OCI-LY3 (cell line): Measurements from ENCODE around the gene LDLRAD4.

Experiments used
- H2AFZ ChIP-seq: fragments of 200-600, 300-600 bp; shearing (Covaris generic); 2 replicates; pipeline ENCODE4 v1.6.0; 2014; ENCODE audit warnings: antibody characterized with exemption, low read depth, low read length
- H3K27ac ChIP-seq: fragments of 200-600, 300-600 bp; sonication (generic); 2 replicates; pipeline ENCODE4 v1.5.1; 2014; ENCODE audit warnings: mild to moderate bottlenecking, low read length, moderate library complexity, mixed read lengths
- H3K27me3 ChIP-seq: fragments of 200-600, 300-600 bp; sonication (generic); 2 replicates; pipeline ENCODE4 v1.6.1; 2014; ENCODE audit warnings: low read depth, low read length, mixed read lengths
- H3K36me3 ChIP-seq: fragments of 200-600, 300-600 bp; sonication (generic); replicated peaks from 2 replicates; pipeline ENCODE3; 2014; ENCODE audit warnings: low read depth, low read length, mixed read lengths
- H3K4me1 ChIP-seq: fragments of 300-600, 200-600 bp; sonication (generic); 2 replicates; pipeline ENCODE4 v1.6.1; 2014; ENCODE audit warnings: low read length, mixed read lengths
- H3K4me2 ChIP-seq: fragments of 200-600, 300-600 bp; sonication (generic); 2 replicates; pipeline ENCODE4 v1.6.1; 2014; ENCODE audit warnings: low read length, mixed read lengths
- H3K4me3 ChIP-seq: fragments of 300-600, 200-600 bp; sonication (generic); 2 replicates; pipeline ENCODE4 v1.5.1; 2014; ENCODE audit warnings: antibody characterized with exemption, mild to moderate bottlenecking, low read length, moderate library complexity
- H3K79me2 ChIP-seq: fragments of 300-600, 200-600 bp; shearing (Covaris generic); 2 replicates; pipeline ENCODE4 v1.6.1; 2014; ENCODE audit warnings: mild to moderate bottlenecking, low read length, mixed read lengths
- H3K9ac ChIP-seq: fragments of 300-600, 200-600 bp; shearing (Covaris generic); 2 replicates; pipeline ENCODE4 v1.6.0; 2014; ENCODE audit warnings: mild to moderate bottlenecking, low read length, moderate library complexity
- H3K9me3 ChIP-seq: fragments of 200-600, 300-600 bp; shearing (Covaris generic); 2 replicates; pipeline ENCODE4 v1.6.1; 2014; ENCODE audit warnings: low read length, mixed read lengths; ENCODE audit not compliant: insufficient read depth
- H4K20me1 ChIP-seq: fragments of 200-600, 300-600 bp; sonication (generic); 2 replicates; pipeline ENCODE4 v1.6.1; 2016; ENCODE audit warnings: low read length, mixed read lengths; ENCODE audit not compliant: insufficient read depth
- CTCF ChIP-seq: fragments of 200-600, 300-600 bp; sonication (generic); IDR thresholded peaks from 2 replicates; pipeline ENCODE4 v1.5.1; 2014; ENCODE audit warnings: antibody characterized with exemption, low read length, low read depth
- EZH2phosphoT487 ChIP-seq: fragments of 200-600 bp; shearing (Covaris generic); IDR thresholded peaks from 2 replicates; pipeline ENCODE4 v1.6.1; 2018; ENCODE audit warnings: antibody characterized with exemption, mixed run types, low read depth

LDLRAD4 gene

GRCh38 chr18:13176847-13177246 is 41.7 kb upstream of the LDLRAD4 start:
- Histone ChIP-seq H3K9me3 (no peaks in the 10 kb centered on the region), H3K79me2 (no peaks in the 10 kb centered on the region), H4K20me1 (no peaks in the 10 kb centered on the region), H3K36me3 (no peaks in the 10 kb centered on the region), H3K4me3 (no peak overlapping the region), H3K4me1 (no peaks in the 10 kb centered on the region), H3K4me2 (no peak overlapping the region), H3K27me3 (peaks cover 16% of the 10 kb centered on the region; the same call in 1 of the 2 replicates), H3K9ac (no peak overlapping the region), H3K27ac (no peak overlapping the region), H2AFZ (no peak overlapping the region)
- no peak for TF ChIP-seq CTCF
- no peak for TF ChIP-seq EZH2phosphoT487

GRCh38 chr18:13178197-13178596 is 40.4 kb upstream of the LDLRAD4 start:
- Histone ChIP-seq H2AFZ (no peak overlapping the region), H3K36me3 (no peaks in the 10 kb centered on the region), H3K27ac (no peak overlapping the region), H3K4me1 (no peaks in the 10 kb centered on the region), H3K4me3 (no peak overlapping the region), H3K9me3 (no peaks in the 10 kb centered on the region), H3K79me2 (no peaks in the 10 kb centered on the region), H4K20me1 (no peaks in the 10 kb centered on the region), H3K4me2 (no peak overlapping the region), H3K9ac (no peak overlapping the region), H3K27me3 (peaks cover 16% of the 10 kb centered on the region; the same call in 1 of the 2 replicates)
- TF ChIP-seq EZH2phosphoT487 (no peak), CTCF (no peak)

GRCh38 chr18:13178976-13179375 is 39.6 kb upstream of the LDLRAD4 start:
- Histone ChIP-seq H3K4me3 (no peak overlapping the region), H3K36me3 (no peaks in the 10 kb centered on the region), H3K9me3 (no peaks in the 10 kb centered on the region), H3K4me1 (no peaks in the 10 kb centered on the region; the same call in 1 of the 2 replicates), H4K20me1 (no peaks in the 10 kb centered on the region), H3K27me3 (peaks cover 16% of the 10 kb centered on the region; the same call in 1 of the 2 replicates), H3K79me2 (no peaks in the 10 kb centered on the region), H3K4me2 (no peak overlapping the region), H2AFZ (no peak overlapping the region), H3K9ac (no peak overlapping the region), H3K27ac (no peak overlapping the region)
- no peak for TF ChIP-seq EZH2phosphoT487
- no peak for TF ChIP-seq CTCF

GRCh38 chr18:13179566-13180113 is 38.9 kb upstream of the LDLRAD4 start:
- Histone ChIP-seq H3K36me3 (no peaks in the 10 kb centered on the region), H3K79me2 (no peaks in the 10 kb centered on the region), H3K4me1 (no peaks in the 10 kb centered on the region; the same call in 1 of the 2 replicates), H3K27ac (no peak overlapping the region), H2AFZ (no peak overlapping the region), H3K4me2 (no peak overlapping the region), H3K9me3 (no peaks in the 10 kb centered on the region), H3K4me3 (no peak overlapping the region), H3K9ac (no peak overlapping the region), H3K27me3 (peaks cover 16% of the 10 kb centered on the region; the same call in 1 of the 2 replicates), H4K20me1 (no peaks in the 10 kb centered on the region)
- TF ChIP-seq EZH2phosphoT487 (no peak), CTCF (no peak)
